PFSK-1 (cell line): ENCODE data around the gene TMEM232.

Source experiments
- FOXP2 ChIP-seq: optimal IDR thresholded peaks from 2 replicates; pipeline ENCODE3; 2011; ENCODE audit warnings: borderline replicate concordance, control low read depth, inconsistent platforms; ENCODE audit not compliant: insufficient read depth; ENCODE audit errors: extremely low read length, extremely low read depth
- POLR2AphosphoS5 ChIP-seq: IDR thresholded peaks from 2 replicates; pipeline ENCODE4 v1.6.1; 2012; ENCODE audit warnings: low read depth, mild to moderate bottlenecking, control low read depth, low read length, moderate library complexity
- SIN3A ChIP-seq: IDR thresholded peaks from 2 replicates; pipeline ENCODE4 v1.6.1; 2012; ENCODE audit warnings: mild to moderate bottlenecking, low read length, moderate library complexity, borderline replicate concordance; ENCODE audit not compliant: insufficient read depth
- TAF1 ChIP-seq: IDR thresholded peaks from 2 replicates; pipeline ENCODE4 v1.6.1; 2012; ENCODE audit warnings: low read length, control low read depth, borderline replicate concordance; ENCODE audit not compliant: insufficient read depth
- TF ChIP-seq, protein P1 (sequence below), 2 experiments: IDR thresholded peaks; 2 replicates each; pipeline versions ENCODE4 v1.6.1 to v1.8.0; 2011 to 2012; ENCODE audit warnings: low read depth in 2 of 2, low read length in 2 of 2, control low read depth in 1 of 2, inconsistent platforms in 1 of 2, mild to moderate bottlenecking in 1 of 2, moderate library complexity in 1 of 2; ENCODE audit not compliant: insufficient read depth in 1 of 2

TMEM232 gene

DNA sequence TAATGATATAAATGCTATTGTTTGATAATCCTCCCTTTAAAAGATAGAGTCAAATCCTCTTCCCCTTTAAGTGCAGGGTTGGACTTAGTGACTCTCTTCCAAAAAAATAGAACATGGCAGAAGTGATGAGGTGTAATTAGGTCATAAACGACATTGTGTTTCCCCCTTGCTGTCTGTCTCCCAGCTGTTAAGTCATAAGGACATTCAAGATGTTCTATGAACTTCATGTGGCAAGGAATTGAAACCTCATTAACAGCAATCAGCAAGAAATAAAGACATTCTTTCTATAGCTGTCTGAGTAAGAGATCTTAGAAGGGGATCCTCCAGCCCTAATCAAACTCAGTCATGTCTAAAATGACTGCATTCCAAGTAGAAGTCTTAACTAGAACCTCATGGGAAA is 9.1 kb upstream of the TMEM232 start:
- TF ChIP-seq SIN3A (no peak), FOXP2 (no peak), TAF1 (no peak), POLR2AphosphoS5 (no peak)
- TF ChIP-seq, protein P1, sequence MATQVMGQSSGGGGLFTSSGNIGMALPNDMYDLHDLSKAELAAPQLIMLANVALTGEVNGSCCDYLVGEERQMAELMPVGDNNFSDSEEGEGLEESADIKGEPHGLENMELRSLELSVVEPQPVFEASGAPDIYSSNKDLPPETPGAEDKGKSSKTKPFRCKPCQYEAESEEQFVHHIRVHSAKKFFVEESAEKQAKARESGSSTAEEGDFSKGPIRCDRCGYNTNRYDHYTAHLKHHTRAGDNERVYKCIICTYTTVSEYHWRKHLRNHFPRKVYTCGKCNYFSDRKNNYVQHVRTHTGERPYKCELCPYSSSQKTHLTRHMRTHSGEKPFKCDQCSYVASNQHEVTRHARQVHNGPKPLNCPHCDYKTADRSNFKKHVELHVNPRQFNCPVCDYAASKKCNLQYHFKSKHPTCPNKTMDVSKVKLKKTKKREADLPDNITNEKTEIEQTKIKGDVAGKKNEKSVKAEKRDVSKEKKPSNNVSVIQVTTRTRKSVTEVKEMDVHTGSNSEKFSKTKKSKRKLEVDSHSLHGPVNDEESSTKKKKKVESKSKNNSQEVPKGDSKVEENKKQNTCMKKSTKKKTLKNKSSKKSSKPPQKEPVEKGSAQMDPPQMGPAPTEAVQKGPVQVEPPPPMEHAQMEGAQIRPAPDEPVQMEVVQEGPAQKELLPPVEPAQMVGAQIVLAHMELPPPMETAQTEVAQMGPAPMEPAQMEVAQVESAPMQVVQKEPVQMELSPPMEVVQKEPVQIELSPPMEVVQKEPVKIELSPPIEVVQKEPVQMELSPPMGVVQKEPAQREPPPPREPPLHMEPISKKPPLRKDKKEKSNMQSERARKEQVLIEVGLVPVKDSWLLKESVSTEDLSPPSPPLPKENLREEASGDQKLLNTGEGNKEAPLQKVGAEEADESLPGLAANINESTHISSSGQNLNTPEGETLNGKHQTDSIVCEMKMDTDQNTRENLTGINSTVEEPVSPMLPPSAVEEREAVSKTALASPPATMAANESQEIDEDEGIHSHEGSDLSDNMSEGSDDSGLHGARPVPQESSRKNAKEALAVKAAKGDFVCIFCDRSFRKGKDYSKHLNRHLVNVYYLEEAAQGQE (IDR thresholded peaks at IDR 0.05; ENCODE audit: insufficient read depth in 1 of 2, low read depth in 2 of 2, low read length in 2 of 2) = no peak

DNA sequence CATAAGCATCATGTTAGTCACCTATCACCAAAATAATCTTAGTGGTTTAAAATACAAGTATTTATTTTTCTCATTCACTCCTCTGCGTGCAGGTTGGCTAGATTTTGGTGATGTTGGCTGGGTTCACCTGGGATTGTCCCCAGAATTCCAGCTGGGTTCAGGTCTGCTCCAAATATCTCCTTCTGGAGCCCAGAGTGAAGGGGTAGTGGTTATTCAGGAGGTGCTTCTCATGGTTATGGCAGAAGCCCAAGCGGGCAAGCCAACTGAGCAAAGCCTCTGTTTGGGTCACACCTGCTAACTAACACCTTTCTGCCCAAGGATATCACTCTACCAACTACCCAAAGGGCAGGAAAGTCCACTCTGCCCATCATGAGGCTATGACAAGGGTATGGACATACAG is 7.6 kb upstream of the TMEM232 start:
- no peak for TF ChIP-seq SIN3A
- no peak for TF ChIP-seq TAF1
- no peak for TF ChIP-seq POLR2AphosphoS5
- TF ChIP-seq FOXP2 = no peak
- TF ChIP-seq, protein P1 (IDR thresholded peaks at IDR 0.05; ENCODE audit: insufficient read depth in 1 of 2, low read depth in 2 of 2, low read length in 2 of 2) = no peak

DNA sequence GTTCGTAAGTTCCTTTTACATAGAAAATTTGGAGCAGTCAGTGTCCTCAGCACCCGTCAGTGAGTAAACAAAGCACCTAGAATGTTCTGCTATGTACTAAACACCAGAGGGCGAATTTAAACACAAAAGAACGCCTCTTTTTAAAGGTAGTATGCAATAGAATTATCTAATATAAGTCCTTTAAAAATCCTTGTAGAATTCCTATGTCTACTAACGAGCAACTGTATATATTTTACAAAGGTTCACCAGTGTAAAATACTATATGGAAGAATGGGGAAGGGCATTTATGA is 499 bp upstream of the TMEM232 start:
- TF ChIP-seq, protein P1 (IDR thresholded peaks at IDR 0.05; ENCODE audit: insufficient read depth in 1 of 2, low read depth in 2 of 2, low read length in 2 of 2) = no peak
- TF ChIP-seq FOXP2 (no peak), SIN3A (no peak), TAF1 (no peak), POLR2AphosphoS5 (no peak)

DNA sequence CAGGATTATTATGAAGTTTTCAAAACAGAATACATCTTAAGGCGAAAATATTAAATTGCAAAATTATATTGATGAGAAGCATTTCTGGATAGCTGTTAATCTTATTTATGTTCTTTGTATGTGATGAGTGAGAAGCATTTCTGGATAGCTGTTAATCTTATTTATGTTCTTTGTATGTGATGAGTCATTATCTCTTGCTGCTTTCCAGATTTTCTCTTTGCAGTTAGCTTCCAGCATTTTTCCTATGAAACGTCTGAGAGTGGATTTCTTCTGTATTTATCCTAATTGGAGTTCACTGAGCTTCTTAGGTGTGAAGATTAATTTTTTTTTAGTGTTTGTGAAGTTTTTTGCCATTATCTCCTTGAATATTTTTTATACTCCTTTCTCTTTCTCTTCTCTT is 8.2 kb downstream of the TMEM232 start:
- TF ChIP-seq, protein P1 (IDR thresholded peaks at IDR 0.05; ENCODE audit: insufficient read depth in 1 of 2, low read depth in 2 of 2, low read length in 2 of 2) = no peak
- TF ChIP-seq TAF1 = no peak
- no peak for TF ChIP-seq FOXP2
- TF ChIP-seq POLR2AphosphoS5 = no peak
- TF ChIP-seq SIN3A = no peak

DNA sequence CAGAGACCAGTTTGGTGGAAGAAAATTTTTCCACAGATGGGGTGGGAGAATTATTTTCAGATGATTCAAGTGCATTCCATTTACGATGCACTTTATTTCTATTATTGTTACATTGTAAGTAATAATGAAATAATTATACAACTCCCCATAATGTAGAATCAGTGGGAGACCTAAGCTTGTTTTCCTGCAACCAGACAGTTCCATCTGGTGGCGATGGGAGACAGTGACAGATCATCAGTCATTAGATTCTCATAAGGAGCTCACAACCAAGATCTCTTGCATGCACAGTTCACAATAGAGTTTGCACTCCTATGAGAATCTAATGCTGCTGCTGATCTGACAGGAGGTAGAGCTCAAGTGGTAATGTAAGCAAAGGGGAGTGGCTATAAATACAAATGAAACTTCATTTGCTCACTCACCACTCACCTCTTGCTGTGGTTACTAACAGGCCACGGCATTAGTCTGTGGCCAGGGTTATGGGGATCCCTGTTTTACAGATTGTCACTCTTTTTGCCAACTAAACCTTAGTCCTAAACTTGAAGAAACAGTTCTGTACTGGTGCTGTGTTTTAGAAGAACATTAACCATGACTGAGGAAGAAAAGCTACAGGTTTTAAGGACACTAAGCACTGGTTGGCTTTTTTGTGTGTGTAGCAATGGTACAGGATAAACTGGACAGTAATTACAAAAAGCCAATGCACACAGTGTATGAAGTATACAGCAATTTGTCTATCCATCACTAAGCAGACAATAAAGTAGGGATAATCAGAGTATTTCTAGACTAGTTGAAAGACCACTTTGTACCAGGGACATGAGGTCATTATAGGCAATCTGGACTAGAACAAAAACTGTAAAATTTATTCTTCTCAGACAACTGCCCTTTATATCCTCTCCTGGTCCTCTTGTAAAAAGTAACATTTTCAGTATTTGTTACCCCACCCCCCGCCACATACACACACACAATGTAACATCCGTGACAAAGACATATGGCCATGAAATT is 9.9 kb downstream of the TMEM232 start:
- TF ChIP-seq, protein P1 (IDR thresholded peaks at IDR 0.05; ENCODE audit: insufficient read depth in 1 of 2, low read depth in 2 of 2, low read length in 2 of 2) = no peak
- TF ChIP-seq FOXP2 (no peak), TAF1 (no peak), POLR2AphosphoS5 (no peak), SIN3A (no peak)
